ENCODE data around the gene RETREG1. TPM values are rescaled to one million over a fixed set of nuclear protein-coding genes. Genes with fewer than 3 reads are reported as not detected.

RETREG1 gene
- total and polyA plus RNA-seq, 3 donors from 2014 or later: 24.8 to 103 (median 55.4) TPM

- DNase-seq: no peak
- Histone ChIP-seq H3K36me3 (ENCODE audit: low read depth, missing control alignments) (no peaks in the 10 kb centered on the region), H3K9me3 (no peaks in the 10 kb centered on the region), H3K27ac (no peak overlapping the region), H3K4me1 (no peaks in the 10 kb centered on the region), H3K27me3 (no peaks in the 10 kb centered on the region), H3K4me3 (no peak overlapping the region)
- 87 to 90% methylated on average over 2 of the region's 2 CpGs for WGBS, 2 donors
- intact Hi-C loops (cut with DNase I; ENCODE audit: low total_unique reads): loop anchor here (10.0 kb wide), 1 partner anchor 57 kb away; no protein-coding TSS in a partner anchor
- TF ChIP-seq POLR2A (IDR thresholded peaks at IDR 0.05): no peak
- TF ChIP-seq, protein P1, sequence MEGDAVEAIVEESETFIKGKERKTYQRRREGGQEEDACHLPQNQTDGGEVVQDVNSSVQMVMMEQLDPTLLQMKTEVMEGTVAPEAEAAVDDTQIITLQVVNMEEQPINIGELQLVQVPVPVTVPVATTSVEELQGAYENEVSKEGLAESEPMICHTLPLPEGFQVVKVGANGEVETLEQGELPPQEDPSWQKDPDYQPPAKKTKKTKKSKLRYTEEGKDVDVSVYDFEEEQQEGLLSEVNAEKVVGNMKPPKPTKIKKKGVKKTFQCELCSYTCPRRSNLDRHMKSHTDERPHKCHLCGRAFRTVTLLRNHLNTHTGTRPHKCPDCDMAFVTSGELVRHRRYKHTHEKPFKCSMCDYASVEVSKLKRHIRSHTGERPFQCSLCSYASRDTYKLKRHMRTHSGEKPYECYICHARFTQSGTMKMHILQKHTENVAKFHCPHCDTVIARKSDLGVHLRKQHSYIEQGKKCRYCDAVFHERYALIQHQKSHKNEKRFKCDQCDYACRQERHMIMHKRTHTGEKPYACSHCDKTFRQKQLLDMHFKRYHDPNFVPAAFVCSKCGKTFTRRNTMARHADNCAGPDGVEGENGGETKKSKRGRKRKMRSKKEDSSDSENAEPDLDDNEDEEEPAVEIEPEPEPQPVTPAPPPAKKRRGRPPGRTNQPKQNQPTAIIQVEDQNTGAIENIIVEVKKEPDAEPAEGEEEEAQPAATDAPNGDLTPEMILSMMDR (IDR thresholded peaks at IDR 0.05): no peak
Measured at GRCh38 chr5:16551628-16552027, 65.2 kb downstream of the RETREG1 start.

- TF ChIP-seq, protein P1 (IDR thresholded peaks at IDR 0.05): peak in 2 of 3 experiments; percentile 31 to 55
- no peak for TF ChIP-seq POLR2A (IDR thresholded peaks at IDR 0.05)
- DNase-seq: peak; percentile 40
- H3K4me1 ChIP-seq: no peaks in the 10 kb centered on the region
- H3K27ac ChIP-seq: no peak overlapping the region
- intact Hi-C loops (cut with DNase I; ENCODE audit: low total_unique reads): loop anchor here (10.0 kb wide), 1 partner anchor 56 kb away; no protein-coding TSS in a partner anchor
- H3K4me3 ChIP-seq: no peak overlapping the region
- WGBS, 2 donors: 71 to 72% methylated on average over 7 of the region's 7 CpGs
- H3K9me3 ChIP-seq: no peaks in the 10 kb centered on the region
- no peaks in the 10 kb centered on the region for H3K27me3 ChIP-seq
- no peaks in the 10 kb centered on the region for H3K36me3 ChIP-seq (ENCODE audit: low read depth, missing control alignments)
Measured at GRCh38 chr5:16550316-16550952, 66.4 kb downstream of the RETREG1 start.

GRCh38 chr5:16549491-16550206 is 67.1 kb downstream of the RETREG1 start:
- Histone ChIP-seq H3K36me3 (ENCODE audit: low read depth, missing control alignments) (no peaks in the 10 kb centered on the region), H3K27me3 (no peaks in the 10 kb centered on the region), H3K9me3 (no peaks in the 10 kb centered on the region), H3K4me1 (no peaks in the 10 kb centered on the region), H3K4me3 (no peak overlapping the region), H3K27ac (no peak overlapping the region)
- DNase-seq: no peak
- intact Hi-C loops (cut with DNase I; ENCODE audit: low total_unique reads): loop anchor here (10.0 kb wide), 1 partner anchor 55 kb away; no protein-coding TSS in a partner anchor
- 70 to 75% methylated on average over 5 of the region's 5 CpGs for whole genome bisulfite sequencing, 2 donors
- no peak for TF ChIP-seq POLR2A (IDR thresholded peaks at IDR 0.05)
- TF ChIP-seq, protein P1 (IDR thresholded peaks at IDR 0.05): no peak

DNA sequence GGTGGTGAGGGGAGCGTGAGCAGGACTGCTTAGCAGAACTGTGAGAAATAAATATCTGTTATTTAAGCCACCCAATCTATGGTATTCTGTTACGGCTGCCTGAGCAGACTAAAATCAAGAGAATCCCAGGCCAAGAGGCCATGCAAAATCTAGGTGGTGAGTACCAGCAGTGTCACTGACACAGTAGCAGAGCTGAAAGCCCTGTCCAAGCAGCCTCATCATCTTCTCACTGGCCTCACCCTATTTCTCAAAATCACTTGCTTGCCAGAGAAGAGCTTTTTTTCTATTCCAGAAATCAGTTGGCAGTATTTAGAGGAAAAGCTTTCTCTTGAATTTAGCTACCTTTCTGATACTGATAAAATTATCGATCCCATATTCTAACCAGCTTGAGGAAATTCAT is 68.0 kb downstream of the RETREG1 start:
- Histone ChIP-seq H3K36me3 (ENCODE audit: low read depth, missing control alignments) (no peaks in the 10 kb centered on the region), H3K4me3 (no peak overlapping the region), H3K27ac (no peak overlapping the region), H3K27me3 (no peaks in the 10 kb centered on the region), H3K9me3 (no peaks in the 10 kb centered on the region), H3K4me1 (no peaks in the 10 kb centered on the region)
- intact Hi-C loops (cut with DNase I; ENCODE audit: low total_unique reads): no loop called here
- WGBS, 2 donors: 74 to 76% methylated on average over 3 of the region's 3 CpGs
- no peak for DNase-seq
- no peak for TF ChIP-seq POLR2A (IDR thresholded peaks at IDR 0.05)
- TF ChIP-seq, protein P1 (IDR thresholded peaks at IDR 0.05): no peak

Data from testis (tissue), 3 donors.